Esophagus squamous epithelium (tissue), 5 donors: ENCODE results near the gene SLC2A4RG. TPM values are rescaled to one million over a fixed set of nuclear protein-coding genes. Genes with fewer than 3 reads are reported as not detected.
A peak's percentile ranks its signal among the peaks of the same experiment; 100 is the strongest.

Experiments used
- DNase-seq: peaks from one replicate; lab custom pipeline; 2025; lab: John Stamatoyannopoulos, UW
- H3K27ac ChIP-seq, 4 donors: fragments of 200-600 bp; sonication (generic); one replicate each; pipeline ENCODE4 v1.5.1; 2016 to 2019; ENCODE audit warnings: mild to moderate bottlenecking in 1 of 4
- H3K27me3 ChIP-seq, 4 donors: fragments of 200-600 bp; sonication (generic); 1 replicate in 3 of 4; 2 replicates in 1 of 4; pipeline versions ENCODE4 v1.5.1 to v1.6.0; 2017 to 2021; ENCODE audit warnings: antibody characterized with exemption in 1 of 4
- H3K36me3 ChIP-seq, 3 donors: fragments of 200-600 bp; sonication (generic); one replicate each; pipeline ENCODE4 v1.5.1; 2016 to 2019
- H3K4me1 ChIP-seq, 3 donors: fragments of 200-600 bp; sonication (generic); one replicate each; pipeline ENCODE4 v1.5.1; 2017 to 2019
- H3K4me3 ChIP-seq, 4 donors: fragments of 200-600 bp; sonication (generic); 1 replicate in 3 of 4; 2 replicates in 1 of 4; pipeline ENCODE4 v1.5.1; 2016 to 2019; ENCODE audit warnings: mild to moderate bottlenecking in 2 of 4, moderate library complexity in 1 of 4
- H3K9me3 ChIP-seq, 3 donors: fragments of 200-600 bp; sonication (generic); one replicate each; pipeline ENCODE4 v1.5.1; 2016 to 2019
- POLR2A ChIP-seq, 4 donors: fragments of 450-650 bp; IDR thresholded peaks; one replicate each; pipeline ENCODE4 v1.6.1; 2017; ENCODE audit warnings: antibody characterized with exemption in 4 of 4, mild to moderate bottlenecking in 4 of 4, moderate library complexity in 3 of 4
- WGBS, 2 donors: methylation state at CpG; one replicate each; pipeline ENCODE4 v1.1.5; 2018; 5-methylcytosine and 5-hydroxymethylcytosine counted together
- intact Hi-C: fragments of 100-400 bp; cut with DNase I; formaldehyde crosslinking; loops from one replicate; pipeline ENCODE4 v1.15.0; 2022
- total RNA-seq, 4 donors: library from RNA; depleted of rRNA; stranded (reverse); fragments of >200 nt; gene quantifications; one replicate each; pipeline ENCODE4 v1.1.0, GENCODE V29; 2016
- TF ChIP-seq, protein P1 (sequence below), 6 experiments: fragments of 450-650 bp in 4 of 6; fragments of 200-600 bp in 2 of 6; sonication (generic) in 2 of 6; IDR thresholded peaks; one replicate each; pipeline ENCODE4 v1.5.1; 2016 to 2019; ENCODE audit warnings: antibody characterized with exemption in 6 of 6, mild to moderate bottlenecking in 4 of 6, moderate library complexity in 4 of 6
- donor health status: DM: yes; HTN: yes; CAD: no.

SLC2A4RG gene
- total RNA-seq, 4 donors from 2014 or later: 37.0 to 55.5 (median 50.2) TPM

DNA sequence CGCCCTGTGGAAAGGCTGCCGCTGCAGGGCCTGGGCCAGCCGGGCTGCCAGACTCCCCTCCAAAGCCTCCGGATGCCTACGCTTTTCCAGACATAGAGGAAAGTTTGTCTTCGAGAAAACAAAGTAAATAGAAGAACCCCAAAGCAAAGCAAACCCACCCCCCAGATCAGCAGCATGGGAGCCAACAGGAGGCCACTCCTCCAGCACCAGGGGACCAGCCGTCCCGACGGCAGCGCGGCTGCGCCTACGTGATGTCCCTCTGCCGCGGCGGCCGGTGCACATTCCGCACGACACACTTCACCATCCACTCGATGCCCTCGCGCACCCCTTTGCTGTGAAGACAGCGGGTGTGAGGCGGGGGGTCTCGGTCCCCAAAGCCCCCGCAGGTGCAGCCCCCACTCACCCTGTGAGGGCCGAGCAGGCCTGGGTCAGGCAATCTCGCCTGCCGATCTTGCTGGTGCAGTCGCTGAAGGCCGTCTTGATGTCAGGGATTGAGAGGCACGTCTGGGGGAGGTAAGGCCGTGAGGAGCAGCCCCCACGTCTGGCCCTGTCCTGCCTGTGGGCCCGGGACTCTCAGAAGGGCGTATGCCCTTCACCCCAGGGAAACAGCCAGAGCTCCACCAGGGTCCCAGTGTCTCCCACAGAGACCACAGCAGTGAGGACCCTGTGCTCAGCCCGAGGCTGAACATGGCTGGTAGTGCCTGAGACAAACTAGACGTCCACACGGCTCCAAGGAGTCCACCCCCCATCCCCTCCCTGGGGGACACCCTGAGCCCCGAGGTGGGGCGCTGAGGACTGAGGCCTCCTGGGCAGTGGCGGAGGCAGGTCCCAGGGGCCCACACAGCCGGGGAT is 39.2 kb upstream of the SLC2A4RG start:
- Histone ChIP-seq H3K4me1 (peaks cover 32 to 47% (median 45%) of the 10 kb centered on the region in 3 donors), H3K27ac (peak overlapping the region in 3 of 4 donors; percentile 35 to 89 (median 81)), H3K27me3 (no peaks in the 10 kb centered on the region), H3K36me3 (peaks cover 4 to 34% (median 16%) of the 10 kb centered on the region in 3 donors), H3K4me3 (no peak overlapping the region), H3K9me3 (no peaks in the 10 kb centered on the region)
- TF ChIP-seq, protein P1, sequence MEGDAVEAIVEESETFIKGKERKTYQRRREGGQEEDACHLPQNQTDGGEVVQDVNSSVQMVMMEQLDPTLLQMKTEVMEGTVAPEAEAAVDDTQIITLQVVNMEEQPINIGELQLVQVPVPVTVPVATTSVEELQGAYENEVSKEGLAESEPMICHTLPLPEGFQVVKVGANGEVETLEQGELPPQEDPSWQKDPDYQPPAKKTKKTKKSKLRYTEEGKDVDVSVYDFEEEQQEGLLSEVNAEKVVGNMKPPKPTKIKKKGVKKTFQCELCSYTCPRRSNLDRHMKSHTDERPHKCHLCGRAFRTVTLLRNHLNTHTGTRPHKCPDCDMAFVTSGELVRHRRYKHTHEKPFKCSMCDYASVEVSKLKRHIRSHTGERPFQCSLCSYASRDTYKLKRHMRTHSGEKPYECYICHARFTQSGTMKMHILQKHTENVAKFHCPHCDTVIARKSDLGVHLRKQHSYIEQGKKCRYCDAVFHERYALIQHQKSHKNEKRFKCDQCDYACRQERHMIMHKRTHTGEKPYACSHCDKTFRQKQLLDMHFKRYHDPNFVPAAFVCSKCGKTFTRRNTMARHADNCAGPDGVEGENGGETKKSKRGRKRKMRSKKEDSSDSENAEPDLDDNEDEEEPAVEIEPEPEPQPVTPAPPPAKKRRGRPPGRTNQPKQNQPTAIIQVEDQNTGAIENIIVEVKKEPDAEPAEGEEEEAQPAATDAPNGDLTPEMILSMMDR (IDR thresholded peaks at IDR 0.05): no peak
- TF ChIP-seq POLR2A (IDR thresholded peaks at IDR 0.05): no peak
- 43 to 88% methylated on average over 3 to 20 of the region's 43 CpGs for WGBS, 2 donors
- intact Hi-C loops: no loop called here
- no peak for DNase-seq

DNA sequence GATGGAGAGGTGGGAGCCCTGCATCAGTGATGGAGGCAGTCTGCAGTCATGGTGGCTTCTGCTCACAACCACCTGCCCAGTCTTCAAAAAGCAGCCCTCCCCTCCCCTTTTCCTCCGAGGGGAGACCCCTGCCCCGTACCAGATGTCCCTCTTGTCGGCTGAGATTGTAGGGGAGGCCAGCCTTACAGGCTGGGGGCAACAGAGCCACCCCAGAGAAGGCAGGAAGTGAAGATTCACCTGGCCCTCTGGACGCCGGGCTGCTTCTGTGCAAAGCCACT is 38.6 kb upstream of the SLC2A4RG start:
- intact Hi-C loops: no loop called here

DNA sequence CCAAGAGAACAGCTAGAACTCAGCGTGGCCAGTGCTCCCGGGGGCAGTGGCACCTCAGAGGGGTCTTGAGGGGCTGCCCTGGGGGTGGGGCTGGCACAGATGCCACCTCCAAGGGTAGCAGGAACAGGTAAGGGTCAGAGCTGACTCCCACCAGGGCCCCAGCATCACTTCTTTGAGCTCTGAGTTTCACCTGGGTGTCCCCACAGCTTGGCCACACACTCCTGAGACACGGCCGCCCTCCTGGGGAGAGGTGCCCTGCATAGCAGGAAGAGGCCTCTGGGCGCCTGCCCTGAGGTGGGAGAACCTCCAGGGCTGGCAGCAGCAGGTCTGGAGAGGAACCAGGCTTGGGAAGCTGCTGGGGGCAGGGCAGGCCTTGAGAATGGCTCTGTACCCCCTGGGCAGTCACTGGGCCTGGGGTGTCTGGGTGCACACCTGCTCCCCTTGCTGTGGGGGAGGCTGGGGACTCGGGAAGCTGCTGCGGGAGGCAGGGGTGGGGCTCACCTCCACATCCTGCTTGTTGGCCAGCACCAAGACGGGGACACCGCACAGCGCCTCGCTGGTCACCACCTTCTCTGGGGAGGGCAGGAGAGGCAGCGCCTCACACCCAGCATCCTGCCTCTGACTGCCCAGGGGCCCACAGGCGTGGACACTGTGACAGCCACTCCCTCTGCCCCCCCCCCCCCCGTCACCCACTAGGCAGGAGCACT is 38.1 kb upstream of the SLC2A4RG start:
- peaks cover 31 to 47% (median 42%) of the 10 kb centered on the region in 3 donors for H3K4me1 ChIP-seq
- no CpG with 5 or more reads among the region's 14 CpGs for WGBS, 2 donors
- peak overlapping the region in 2 of 4 donors; percentile 25 to 39 for H3K27ac ChIP-seq
- peaks cover 10 to 45% (median 25%) of the 10 kb centered on the region in 3 donors for H3K36me3 ChIP-seq
- TF ChIP-seq, protein P1 (IDR thresholded peaks at IDR 0.05): no peak
- TF ChIP-seq POLR2A (IDR thresholded peaks at IDR 0.05): no peak
- H3K9me3 ChIP-seq: no peaks in the 10 kb centered on the region
- no peak overlapping the region for H3K4me3 ChIP-seq
- intact Hi-C loops: no loop called here
- DNase-seq: no peak
- H3K27me3 ChIP-seq: no peaks in the 10 kb centered on the region

More for the DNA sequence above, 38.6 kb upstream of the SLC2A4RG start:
- Histone ChIP-seq H3K4me1 (peaks cover 31 to 47% (median 40%) of the 10 kb centered on the region in 3 donors), H3K9me3 (no peaks in the 10 kb centered on the region), H3K27me3 (no peaks in the 10 kb centered on the region), H3K4me3 (no peak overlapping the region), H3K36me3 (peaks cover 10 to 40% (median 20%) of the 10 kb centered on the region in 3 donors), H3K27ac (peak overlapping the region in 2 of 4 donors; percentile 25 to 39)
- no peak for TF ChIP-seq POLR2A (IDR thresholded peaks at IDR 0.05)
- TF ChIP-seq, protein P1 (IDR thresholded peaks at IDR 0.05): no peak
- no CpG with 5 or more reads among the region's 5 CpGs for WGBS, 2 donors
- no peak for DNase-seq

DNA sequence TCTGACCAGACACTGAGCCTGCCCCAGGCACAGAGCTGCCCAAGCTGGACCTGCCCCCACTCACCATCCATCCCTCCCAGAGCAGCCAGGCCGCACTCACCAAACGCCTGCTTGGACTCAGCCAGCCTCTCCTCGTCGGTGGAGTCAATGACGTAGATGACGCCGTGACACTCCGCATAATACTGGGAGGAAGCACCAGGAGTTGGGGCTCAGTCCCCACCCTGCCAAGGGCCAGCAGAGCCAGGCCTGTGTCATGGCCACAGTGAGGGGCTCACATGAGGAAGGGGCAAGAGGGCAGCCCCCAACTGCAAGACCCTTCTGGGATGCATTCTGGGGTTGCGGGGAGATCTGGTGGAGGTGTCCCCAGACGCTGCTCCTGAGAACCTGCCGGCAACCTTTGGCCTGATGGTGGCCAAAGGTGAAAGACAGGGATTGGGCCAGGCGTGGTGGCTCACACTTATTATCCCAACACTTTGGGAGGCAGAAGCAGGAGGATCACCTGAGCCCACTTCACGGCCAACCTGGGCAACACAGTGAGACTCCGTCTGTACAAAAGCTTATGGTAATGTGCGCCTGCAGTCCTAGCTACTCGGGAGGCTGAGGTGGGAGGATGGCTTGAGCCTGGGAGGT is 37.4 kb upstream of the SLC2A4RG start:
- H3K4me3 ChIP-seq: no peak overlapping the region
- WGBS, 2 donors: 76 to 87% methylated on average over 4 to 5 of the region's 16 CpGs
- H3K27ac ChIP-seq: peak overlapping the region in 1 of 4 donors; percentile 39
- intact Hi-C loops: no loop called here
- H3K27me3 ChIP-seq: no peaks in the 10 kb centered on the region
- DNase-seq: no peak
- H3K9me3 ChIP-seq: no peaks in the 10 kb centered on the region
- peaks cover 10 to 45% (median 25%) of the 10 kb centered on the region in 3 donors for H3K36me3 ChIP-seq
- peaks cover 31 to 47% (median 39%) of the 10 kb centered on the region in 3 donors for H3K4me1 ChIP-seq
- TF ChIP-seq, protein P1 (IDR thresholded peaks at IDR 0.05): no peak
